ENCODE measurements around the gene PEF1. TPM values are rescaled to one million over a fixed set of nuclear protein-coding genes. Genes with fewer than 3 reads are reported as not detected.
A peak's percentile ranks its signal among the peaks of the same experiment; 100 is the strongest.

PEF1 gene
- total RNA-seq, 1 donor from 2014 or later: 53.3 TPM

GRCh38 chr1:31673433-31673832 lies 28.8 kb upstream of the PEF1 start:
- Histone ChIP-seq H3K27ac (peak overlapping the region; percentile 72), H3K27me3 (no peaks in the 10 kb centered on the region), H3K4me1 (peaks cover 56% of the 10 kb centered on the region), H3K4me3 (no peak overlapping the region), H3K36me3 (peaks cover 0 to 6% of the 10 kb centered on the region in 2 donors), H3K9me3 (no peaks in the 10 kb centered on the region)
- no peak for TF ChIP-seq POLR2AphosphoS5 (IDR thresholded peaks at IDR 0.05; ENCODE audit: insufficient read depth in 1 of 2, low read depth in 1 of 2)
- no peak for TF ChIP-seq POLR2A (IDR thresholded peaks at IDR 0.05)
- no peak for TF ChIP-seq CTCF (IDR thresholded peaks at IDR 0.05)
- no peak for DNase-seq (ENCODE audit: extremely low spot score in 2 of 2)
- intact Hi-C loops (cut with DNase I): no loop called here

DNA sequence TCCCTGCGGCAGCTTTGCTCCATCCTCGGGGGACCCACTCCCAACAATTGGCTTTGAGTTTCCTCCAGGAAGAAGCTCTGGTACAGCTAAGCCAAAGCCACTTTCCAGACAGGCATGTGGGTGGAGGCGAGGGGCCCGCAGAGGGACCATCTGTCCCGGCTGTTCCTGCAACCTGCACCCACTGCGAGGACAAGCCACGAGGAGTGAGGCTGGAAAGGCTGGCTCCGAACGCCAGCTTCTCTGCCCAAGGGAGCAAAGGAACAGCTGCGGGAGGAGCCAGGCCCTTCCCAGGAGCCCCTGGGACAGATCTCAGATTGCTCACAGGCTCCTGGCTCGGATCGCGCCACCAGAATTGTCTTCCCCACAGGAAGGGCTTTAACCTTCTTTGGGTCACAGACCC lies 28.3 kb upstream of the PEF1 start:
- peaks cover 0 to 3% of the 10 kb centered on the region in 2 donors for H3K36me3 ChIP-seq
- H3K9me3 ChIP-seq: no peaks in the 10 kb centered on the region
- intact Hi-C loops (cut with DNase I): no loop called here
- H3K27ac ChIP-seq: peak overlapping the region; percentile 72
- DNase-seq (ENCODE audit: extremely low spot score in 2 of 2): no peak
- TF ChIP-seq POLR2A (IDR thresholded peaks at IDR 0.05) (no peak), POLR2AphosphoS5 (IDR thresholded peaks at IDR 0.05; ENCODE audit: insufficient read depth in 1 of 2, low read depth in 1 of 2) (no peak), CTCF (IDR thresholded peaks at IDR 0.05) (no peak)
- no peak overlapping the region for H3K4me3 ChIP-seq
- H3K4me1 ChIP-seq: peaks cover 61% of the 10 kb centered on the region
- no peaks in the 10 kb centered on the region for H3K27me3 ChIP-seq

DNA sequence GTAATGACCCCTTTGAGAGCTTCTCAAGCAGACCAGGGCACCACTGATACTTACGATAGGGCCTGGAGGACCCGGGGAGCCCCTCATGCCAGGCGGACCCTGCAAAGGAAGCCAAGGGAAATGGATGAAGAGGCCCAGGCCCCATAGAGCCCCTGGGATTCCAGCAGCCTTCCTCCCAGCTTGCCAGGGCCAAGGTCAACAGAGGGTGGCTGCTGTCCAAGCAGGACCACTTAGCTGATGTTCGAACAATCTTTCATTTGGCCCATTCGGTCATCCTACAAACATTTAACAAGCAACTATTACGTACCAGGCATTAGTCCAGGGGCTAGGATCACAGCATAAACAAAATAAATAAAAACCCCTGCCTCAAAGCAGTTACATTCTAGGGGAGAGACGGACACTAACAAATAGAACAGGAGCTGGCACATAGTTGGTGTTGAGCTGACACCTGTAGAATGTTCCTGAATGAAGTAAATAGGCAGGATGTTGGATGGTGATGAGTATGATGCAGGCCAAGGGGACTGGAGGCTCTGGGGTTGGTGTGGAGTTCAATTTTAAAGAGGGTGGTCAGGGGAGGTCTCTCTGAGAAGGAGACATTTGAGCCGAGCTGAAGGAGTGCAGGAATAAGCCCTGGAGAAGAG lies 27.0 kb upstream of the PEF1 start:
- TF ChIP-seq CTCF (IDR thresholded peaks at IDR 0.05): no peak
- no peak for TF ChIP-seq POLR2AphosphoS5 (IDR thresholded peaks at IDR 0.05; ENCODE audit: insufficient read depth in 1 of 2, low read depth in 1 of 2)
- TF ChIP-seq POLR2A (IDR thresholded peaks at IDR 0.05): no peak
- no peak for DNase-seq (ENCODE audit: extremely low spot score in 2 of 2)
- Histone ChIP-seq H3K36me3 (no peaks in the 10 kb centered on the region), H3K9me3 (no peaks in the 10 kb centered on the region), H3K4me3 (no peak overlapping the region), H3K27me3 (no peaks in the 10 kb centered on the region), H3K4me1 (peaks cover 74% of the 10 kb centered on the region), H3K27ac (peak overlapping the region; percentile 72)
- intact Hi-C loops (cut with DNase I): no loop called here

GRCh38 chr1:31671147-31671546 lies 26.5 kb upstream of the PEF1 start:
- H3K27ac ChIP-seq: peak overlapping the region; percentile 72
- TF ChIP-seq POLR2A (IDR thresholded peaks at IDR 0.05) (no peak), CTCF (IDR thresholded peaks at IDR 0.05) (no peak), POLR2AphosphoS5 (IDR thresholded peaks at IDR 0.05; ENCODE audit: insufficient read depth in 1 of 2, low read depth in 1 of 2) (no peak)
- H3K4me3 ChIP-seq: no peak overlapping the region
- intact Hi-C loops (cut with DNase I): no loop called here
- H3K4me1 ChIP-seq: peaks cover 79% of the 10 kb centered on the region
- no peaks in the 10 kb centered on the region for H3K27me3 ChIP-seq
- no peaks in the 10 kb centered on the region for H3K9me3 ChIP-seq
- no peaks in the 10 kb centered on the region for H3K36me3 ChIP-seq
- DNase-seq (ENCODE audit: extremely low spot score in 2 of 2): no peak

- Histone ChIP-seq H3K4me1 (peaks cover 85% of the 10 kb centered on the region), H3K4me3 (peak overlapping the region in 1 of 2 donors; percentile 12)
- intact Hi-C loops (cut with DNase I): no loop called here
These were observed 25.9 kb upstream of the PEF1 start for GRCh38 chr1:31670593-31670964.

More at GRCh38 chr1:31670593-31670964, 25.9 kb upstream of the PEF1 start:
- Histone ChIP-seq H3K27ac (peak overlapping the region; percentile 72), H3K9me3 (no peaks in the 10 kb centered on the region), H3K27me3 (no peaks in the 10 kb centered on the region), H3K36me3 (no peaks in the 10 kb centered on the region)
- TF ChIP-seq POLR2A (IDR thresholded peaks at IDR 0.05) (no peak), POLR2AphosphoS5 (IDR thresholded peaks at IDR 0.05; ENCODE audit: insufficient read depth in 1 of 2, low read depth in 1 of 2) (no peak), CTCF (IDR thresholded peaks at IDR 0.05) (no peak)
- DNase-seq (ENCODE audit: extremely low spot score in 2 of 2): no peak

Measured in vagina (tissue), 2 donors.